KMS-11 (cell line): Measurements from ENCODE around the gene HIGD2A.

Source experiments
- H2AFZ ChIP-seq: fragments of 200-600 bp; sonication (generic); 2 replicates; pipeline ENCODE4 v1.6.1; 2016; ENCODE audit warnings: antibody characterized with exemption, mixed run types, low read depth
- H3K27ac ChIP-seq: fragments of 200-600 bp; sonication (generic); 2 replicates; pipeline ENCODE4 v1.6.1; 2016; ENCODE audit warnings: mild to moderate bottlenecking, mixed run types
- H3K27me3 ChIP-seq: fragments of 200-600 bp; sonication (generic); 2 replicates; pipeline ENCODE4 v1.6.1; 2017; ENCODE audit warnings: mild to moderate bottlenecking, low read depth, mixed run types, moderate library complexity; ENCODE audit not compliant: insufficient read depth
- H3K36me3 ChIP-seq: fragments of 200-600 bp; sonication (generic); 2 replicates; pipeline ENCODE4 v1.6.1; 2017; ENCODE audit warnings: mild to moderate bottlenecking, mixed run types; ENCODE audit not compliant: insufficient read depth
- H3K4me1 ChIP-seq: fragments of 200-600 bp; sonication (generic); 2 replicates; pipeline ENCODE4 v1.6.1; 2016; ENCODE audit warnings: mild to moderate bottlenecking, low read depth, mixed run types; ENCODE audit not compliant: poor library complexity, severe bottlenecking
- H3K4me2 ChIP-seq: fragments of 200-600 bp; sonication (generic); 2 replicates; pipeline ENCODE4 v1.7.0; 2016; ENCODE audit warnings: mild to moderate bottlenecking, mixed run types
- H3K4me3 ChIP-seq: fragments of 200-600 bp; sonication (generic); IDR thresholded peaks from 2 replicates; pipeline ENCODE4 v1.6.1; 2017; ENCODE audit warnings: low read depth, low read length, mixed read lengths; ENCODE audit not compliant: insufficient read depth
- H3K79me2 ChIP-seq: fragments of 200-600 bp; sonication (generic); 2 replicates; pipeline ENCODE4 v1.6.1; 2016; ENCODE audit warnings: low read depth, mixed run types; ENCODE audit not compliant: insufficient read depth
- H3K9ac ChIP-seq: fragments of 200-600 bp; sonication (generic); 2 replicates; pipeline ENCODE4 v1.6.1; 2016; ENCODE audit warnings: mild to moderate bottlenecking, mixed run types
- H4K20me1 ChIP-seq: fragments of 200-600 bp; sonication (generic); 2 replicates; pipeline ENCODE4 v1.6.1; 2016; ENCODE audit warnings: mild to moderate bottlenecking, mixed run types; ENCODE audit not compliant: insufficient read depth
- CTCF ChIP-seq: fragments of 200-600 bp; sonication (generic); conservative IDR thresholded peaks from 2 replicates; pipeline ENCODE4 v1.6.1; 2017; ENCODE audit warnings: low read depth, mild to moderate bottlenecking, antibody characterized with exemption, low read length, moderate library complexity, mixed read lengths

Gene HIGD2A

GRCh38 chr5:176384991-176385390 lies 3.6 kb upstream of the HIGD2A start:
- Histone ChIP-seq H3K36me3 (0 out of 2 replicates have a peak, but pooled peaks cover 8% of the 10 kb centered on the region), H3K9ac (no peak overlapping the region), H3K27ac (no peak overlapping the region), H3K4me2 (no peak overlapping the region), H3K27me3 (no peaks in the 10 kb centered on the region), H2AFZ (no peak overlapping the region), H3K79me2 (peaks cover 39% of the 10 kb centered on the region), H3K4me3 (no peak overlapping the region), H3K4me1 (peaks cover 10% of the 10 kb centered on the region), H4K20me1 (no peaks in the 10 kb centered on the region)
- no peak for TF ChIP-seq CTCF

- Histone ChIP-seq H3K27ac (no peak overlapping the region), H3K4me3 (no peak overlapping the region), H3K36me3 (0 out of 2 replicates have a peak, but pooled peaks cover 8% of the 10 kb centered on the region), H3K9ac (no peak overlapping the region), H2AFZ (no peak overlapping the region), H4K20me1 (no peaks in the 10 kb centered on the region), H3K27me3 (no peaks in the 10 kb centered on the region), H3K4me1 (peaks cover 19% of the 10 kb centered on the region), H3K79me2 (peaks cover 43% of the 10 kb centered on the region), H3K4me2 (peak overlapping the region; percentile 93; the same call in 1 of the 2 replicates)
- no peak for TF ChIP-seq CTCF
Measured at GRCh38 chr5:176386491-176386890, 2.1 kb upstream of the HIGD2A start.

- Histone ChIP-seq H3K4me1 (peaks cover 19% of the 10 kb centered on the region), H3K27me3 (no peaks in the 10 kb centered on the region), H3K4me2 (peak overlapping the region; percentile 93), H3K79me2 (peaks cover 43% of the 10 kb centered on the region), H3K9ac (peak overlapping the region; percentile 91), H3K27ac (peak overlapping the region; percentile 87; the same call in 1 of the 2 replicates), H3K4me3 (no peak overlapping the region), H4K20me1 (no peaks in the 10 kb centered on the region), H2AFZ (no peak overlapping the region), H3K36me3 (0 out of 2 replicates have a peak, but pooled peaks cover 8% of the 10 kb centered on the region)
- TF ChIP-seq CTCF, result no peak
Measured at GRCh38 chr5:176387384-176387925, 1.1 kb upstream of the HIGD2A start.

GRCh38 chr5:176388003-176388443 lies 528 bp upstream of the HIGD2A start:
- H3K79me2 ChIP-seq, result peaks cover 43% of the 10 kb centered on the region
- no peaks in the 10 kb centered on the region for H4K20me1 ChIP-seq
- H3K9ac ChIP-seq, result peak overlapping the region; percentile 91
- H3K27ac ChIP-seq, result peak overlapping the region; percentile 87
- no peak overlapping the region; the same call in 1 of the 2 replicates for H2AFZ ChIP-seq
- H3K27me3 ChIP-seq, result no peaks in the 10 kb centered on the region
- 0 out of 2 replicates have a peak, but pooled peaks cover 8% of the 10 kb centered on the region for H3K36me3 ChIP-seq
- peaks cover 19% of the 10 kb centered on the region for H3K4me1 ChIP-seq
- H3K4me2 ChIP-seq, result peak overlapping the region; percentile 93
- H3K4me3 ChIP-seq, result no peak overlapping the region
- no peak for TF ChIP-seq CTCF
